HG03558 (cell line): ENCODE results near the gene TMEM205.
"Not testable (repeated sequence)": the region's sequence is repeated elsewhere in the genome, so short reads cannot be mapped to it uniquely, and the experiment has no call there.

Source experiments
- ATAC-seq: cut with Tn5 transposase; IDR thresholded peaks from one replicate; pipeline ENCODE4 v1.9.1; 2021; ENCODE audit warnings: moderate number of reproducible peaks; ENCODE audit not compliant: unreplicated experiment; ENCODE audit errors: extremely low read depth

Gene TMEM205

DNA sequence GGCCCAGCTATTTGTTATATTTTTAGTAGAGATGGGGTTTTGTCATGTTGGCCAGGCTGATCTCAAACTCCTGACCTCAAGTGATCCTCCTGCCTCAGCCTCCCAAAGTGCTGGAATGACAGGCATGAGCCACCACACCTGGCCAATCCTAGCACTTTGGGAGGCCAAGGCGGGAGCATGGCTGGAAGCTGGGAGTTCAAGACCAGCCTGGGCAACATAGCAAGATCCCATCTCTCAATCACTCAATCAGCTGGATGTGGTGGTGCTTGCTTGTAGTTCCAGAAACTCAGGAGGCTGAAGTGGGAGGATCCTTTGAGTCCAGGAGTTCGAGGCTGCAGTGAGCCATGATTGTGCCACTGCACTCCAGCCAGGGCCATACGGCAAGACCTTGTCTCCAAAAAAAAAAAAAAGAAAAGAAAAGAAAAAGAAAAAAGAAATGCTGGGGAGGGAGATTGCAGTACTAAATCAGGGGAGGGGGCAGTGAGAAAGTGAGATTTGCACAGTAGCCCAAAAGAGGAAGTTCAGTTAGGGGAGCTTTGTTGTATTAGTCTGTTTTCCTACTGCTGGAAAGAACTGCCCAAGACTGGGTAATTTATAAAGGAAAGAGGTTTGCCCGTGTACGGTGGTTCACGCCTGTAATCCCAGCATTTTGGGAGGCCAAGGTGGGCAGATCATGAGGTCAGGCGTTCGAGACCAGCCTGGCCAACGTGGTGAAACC, 25.6 kb downstream of the TMEM205 start:
- ATAC-seq = not testable (repeated sequence)

DNA sequence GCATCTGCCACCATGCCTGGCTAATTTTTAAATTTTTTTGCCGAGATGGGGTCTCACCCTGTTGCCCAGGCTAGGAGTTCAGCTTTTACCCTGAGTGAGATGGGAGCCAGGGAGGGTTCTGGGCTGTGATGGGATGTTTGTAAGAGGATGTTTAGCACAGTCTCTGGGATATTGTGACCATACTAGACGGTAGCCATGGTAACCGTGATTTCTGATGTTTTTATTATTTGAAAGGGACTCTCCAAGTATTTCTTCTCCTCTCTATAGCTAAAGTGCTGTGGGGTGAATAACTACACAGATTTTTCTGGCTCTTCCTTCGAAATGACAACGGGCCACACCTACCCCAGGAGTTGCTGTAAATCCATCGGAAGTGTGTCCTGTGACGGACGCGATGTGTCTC, 39.7 kb downstream of the TMEM205 start:
- ATAC-seq = no peak

DNA sequence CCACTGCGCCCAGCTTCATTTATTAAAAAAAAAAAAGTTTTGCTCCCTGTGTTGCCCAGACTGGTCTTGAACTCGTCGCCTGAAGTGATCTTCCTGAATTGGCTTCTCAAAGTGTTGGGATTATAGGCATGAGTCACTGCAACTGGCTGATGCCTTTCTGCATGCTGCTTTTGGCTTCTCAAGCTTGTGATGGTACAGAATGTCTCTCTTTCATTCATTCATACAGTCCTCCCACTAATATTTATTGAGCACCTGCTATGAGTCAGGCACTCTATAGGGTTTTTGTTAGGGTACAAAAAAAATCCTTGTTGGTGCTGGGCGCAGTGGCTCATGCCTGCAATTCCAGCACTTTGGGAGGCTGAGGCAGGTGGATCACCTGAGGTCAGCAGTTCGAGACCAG, 41.1 kb downstream of the TMEM205 start:
- ATAC-seq = no peak

DNA sequence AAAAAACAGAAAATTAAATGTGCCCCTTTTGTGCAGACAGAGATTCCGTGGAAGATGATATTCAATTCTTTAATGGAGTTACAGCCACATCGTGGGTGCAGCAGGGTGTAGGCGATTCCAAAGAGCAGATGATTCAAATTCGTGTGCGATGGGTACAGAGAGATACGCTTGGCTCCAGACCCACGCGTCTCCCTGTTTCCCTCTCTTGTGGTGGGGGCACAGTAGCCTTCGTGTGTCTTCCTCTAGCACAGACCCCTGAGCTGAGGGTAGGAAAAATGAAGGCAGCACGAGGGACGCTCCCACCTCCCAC, 45.3 kb downstream of the TMEM205 start:
- ATAC-seq = no peak

DNA sequence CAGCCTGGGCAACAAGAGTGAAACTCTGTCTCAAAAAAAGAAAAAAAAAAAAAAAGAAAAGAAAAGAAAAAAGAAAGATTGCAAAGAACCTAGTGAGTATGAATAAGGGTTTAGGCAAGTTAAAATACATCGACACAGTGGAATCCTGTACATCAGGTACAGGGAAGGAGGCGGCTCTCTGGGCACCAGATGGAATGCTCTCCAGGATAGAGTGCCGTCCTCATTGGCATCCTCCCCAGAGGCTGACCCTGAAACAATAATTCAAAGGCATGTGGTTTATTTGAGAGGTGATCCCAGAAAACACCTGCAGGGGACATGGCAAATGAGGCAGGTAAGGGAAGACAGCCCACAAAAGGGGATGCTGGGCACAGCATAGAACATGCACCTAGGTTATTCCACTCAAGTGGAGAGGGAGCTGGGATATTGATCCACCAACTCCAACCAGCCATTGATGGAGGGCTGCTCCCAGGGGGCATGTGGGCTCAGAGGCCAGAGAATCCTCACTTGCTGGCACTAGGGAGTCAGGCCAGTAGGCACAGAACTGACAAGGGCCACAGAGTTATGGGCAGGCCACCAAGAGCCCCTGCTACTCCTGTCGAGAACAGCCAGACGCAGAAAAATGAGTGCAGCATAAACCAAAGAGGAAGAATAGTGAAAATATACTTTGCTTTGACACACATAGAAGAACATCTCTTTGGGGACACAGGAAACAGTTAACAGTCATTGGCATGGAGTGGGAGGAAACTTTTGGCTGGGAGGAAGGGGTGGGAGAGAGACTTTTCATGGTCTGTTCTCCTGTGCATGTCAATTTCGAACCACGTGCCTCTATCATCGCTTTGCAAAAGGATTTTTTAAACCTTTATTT, 45.9 kb downstream of the TMEM205 start:
- ATAC-seq = no peak

DNA sequence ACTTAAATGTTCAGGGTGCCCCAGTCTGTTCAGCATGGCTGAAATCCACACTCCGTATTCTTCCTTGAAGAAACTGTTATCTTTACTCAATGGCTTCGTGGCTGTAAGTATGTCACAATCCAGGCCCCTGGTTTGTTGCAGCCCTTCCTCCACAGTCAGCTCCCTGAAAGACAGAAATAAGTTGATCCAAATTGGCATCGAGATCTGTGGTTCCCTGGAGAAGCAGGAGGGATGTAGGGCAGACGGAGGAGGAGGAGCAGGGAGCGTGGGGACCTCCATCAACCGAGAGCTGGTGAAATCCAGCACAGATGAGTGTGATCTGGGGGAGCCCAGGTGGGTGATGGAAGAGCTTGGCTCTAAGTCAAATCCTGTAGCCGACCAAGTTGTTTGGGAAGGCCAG, 49.8 kb downstream of the TMEM205 start:
- ATAC-seq = no peak

DNA sequence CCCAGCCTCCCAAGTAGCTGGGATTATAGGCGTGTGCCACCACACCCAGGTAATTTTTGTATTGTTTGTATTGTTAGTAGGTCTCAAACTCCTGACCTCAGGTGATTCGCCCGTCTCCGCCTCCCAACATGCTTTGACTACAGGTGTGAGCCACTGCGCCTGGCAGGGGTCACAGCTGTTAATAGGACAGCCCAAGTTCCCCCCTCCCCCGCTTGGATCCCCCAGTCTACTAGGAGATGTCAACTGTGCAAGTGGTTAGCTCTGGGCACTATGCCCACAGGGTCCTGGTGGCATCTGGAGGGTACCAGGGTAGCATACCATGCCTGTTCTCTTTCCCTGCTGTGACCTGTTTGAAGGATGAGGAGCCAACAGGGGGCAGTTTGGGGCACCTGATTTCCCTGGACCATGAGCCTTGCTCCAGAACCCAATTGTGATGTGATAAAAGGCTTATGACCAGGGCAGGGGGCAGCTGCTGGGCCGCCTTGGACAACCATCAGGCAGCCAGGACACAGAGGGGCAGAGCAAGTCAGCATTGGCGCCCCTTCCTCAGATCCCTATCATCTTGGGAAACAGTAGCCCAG, 50.3 kb downstream of the TMEM205 start, which contains the start of gene TSPAN16:
Gene TSPAN16, plus strand, starts transcription at position 496 of the 581 bp plus-strand sequence. CDS start 138 bp downstream, outside the sequence.
- no peak for ATAC-seq

DNA sequence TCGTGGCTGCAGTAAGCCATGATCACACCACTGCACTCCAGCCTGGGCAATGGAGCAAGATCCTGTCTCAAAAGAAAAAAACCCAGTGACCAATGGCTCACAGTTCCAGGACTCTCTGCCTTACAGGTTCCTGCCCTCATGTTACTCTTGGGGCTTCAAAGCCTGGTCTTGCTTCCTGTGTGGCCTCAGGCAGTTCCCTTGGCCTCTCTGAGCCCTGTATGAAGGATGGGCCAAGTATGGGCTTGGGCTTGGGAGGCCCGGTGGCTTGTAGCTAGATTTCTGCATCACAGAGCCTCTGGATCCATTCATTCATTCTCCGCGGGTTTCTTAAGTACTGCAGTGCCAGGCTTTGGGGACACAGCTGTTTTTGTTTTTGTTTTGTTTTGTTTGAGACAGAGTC, 50.9 kb downstream of the TMEM205 start:
- ATAC-seq = no peak

DNA sequence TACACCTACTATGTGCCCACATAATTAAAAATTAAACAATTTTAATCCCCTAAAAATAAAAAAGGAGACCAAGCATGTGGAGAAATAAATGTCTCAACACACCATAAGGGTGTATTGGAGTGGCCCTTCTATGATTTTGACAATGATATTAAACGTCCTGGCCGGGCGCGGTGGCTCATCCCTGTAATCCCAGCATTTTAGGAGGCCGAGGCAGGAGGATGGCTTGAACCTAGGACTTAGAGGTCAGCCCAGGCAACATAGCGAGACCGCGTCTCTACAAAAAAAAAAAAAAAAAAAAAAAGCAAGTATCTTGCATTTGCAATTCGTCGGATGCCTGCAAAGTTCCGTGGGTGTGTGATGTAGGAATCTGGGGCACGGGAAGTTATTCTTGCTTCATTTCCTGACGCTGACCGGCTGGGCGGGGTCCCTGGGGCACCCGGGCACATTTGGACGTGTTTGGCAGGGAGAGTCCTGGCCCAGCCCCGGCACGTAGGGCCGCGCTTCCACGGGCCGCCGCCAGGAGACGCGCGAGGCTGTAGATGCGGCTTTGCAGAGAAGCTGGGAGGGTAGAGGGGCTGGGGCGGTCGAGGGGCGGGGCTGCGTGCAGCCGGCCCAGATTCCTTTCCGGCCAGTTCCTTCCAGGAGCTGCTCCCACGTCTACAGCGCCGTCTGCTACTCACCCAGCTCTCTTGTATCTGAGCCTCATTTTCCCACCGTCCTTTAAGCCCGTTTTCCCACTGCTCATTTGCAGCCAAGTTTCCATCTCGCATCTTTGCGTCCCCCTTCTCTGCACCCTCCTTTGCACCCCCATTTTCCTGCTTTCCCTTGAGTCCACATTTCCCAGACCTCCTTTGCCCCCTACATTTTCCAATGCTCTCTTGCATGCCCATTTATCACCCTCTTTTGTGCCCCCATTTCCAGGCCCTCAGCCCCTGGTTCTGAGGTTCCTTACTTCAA, 52.4 kb downstream of the TMEM205 start:
- no peak for ATAC-seq
